GM18517 (cell line): ENCODE results near the gene NCOA7.
"Not testable (repeated sequence)": the region's sequence is repeated elsewhere in the genome, so short reads cannot be mapped to it uniquely, and the experiment has no call there.

Experiments
- ATAC-seq: cut with Tn5 transposase; IDR thresholded peaks from one replicate; pipeline ENCODE4 v1.9.1; 2021; ENCODE audit warnings: mild to moderate bottlenecking, moderate library complexity; ENCODE audit not compliant: unreplicated experiment

NCOA7 gene

GRCh38 chr6:125791820-125792165, 1.0 kb downstream of the NCOA7 start:
- no peak for ATAC-seq

- ATAC-seq: no peak
Measured at GRCh38 chr6:125792172-125792571, 1.4 kb downstream of the NCOA7 start.

- no peak for ATAC-seq
Measured at GRCh38 chr6:125792680-125793079, 1.9 kb downstream of the NCOA7 start.

GRCh38 chr6:125793280-125793679, 2.5 kb downstream of the NCOA7 start:
- no peak for ATAC-seq

GRCh38 chr6:125793863-125794262, 3.1 kb downstream of the NCOA7 start:
- peak; percentile 27 for ATAC-seq

GRCh38 chr6:125794342-125795137, 3.8 kb downstream of the NCOA7 start:
- ATAC-seq: no peak

- no peak for ATAC-seq
Measured at GRCh38 chr6:125795301-125795700, 4.5 kb downstream of the NCOA7 start.

GRCh38 chr6:125797120-125797885, 6.5 kb downstream of the NCOA7 start:
- ATAC-seq: no peak

GRCh38 chr6:125797886-125798444, 7.2 kb downstream of the NCOA7 start:
- ATAC-seq: no peak

- ATAC-seq: peak; percentile 93
Measured at GRCh38 chr6:125798734-125799508, 8.2 kb downstream of the NCOA7 start.

GRCh38 chr6:125802383-125802782, 11.6 kb downstream of the NCOA7 start:
- ATAC-seq: no peak

- ATAC-seq: no peak
Measured at GRCh38 chr6:125802943-125803377, 12.2 kb downstream of the NCOA7 start.

- peak; percentile 58 for ATAC-seq
Measured at GRCh38 chr6:125804264-125804663, 13.5 kb downstream of the NCOA7 start.

GRCh38 chr6:125804866-125805425, 14.2 kb downstream of the NCOA7 start:
- not testable (repeated sequence) for ATAC-seq

- no peak for ATAC-seq
Measured at GRCh38 chr6:125806813-125807212, 16.1 kb downstream of the NCOA7 start.

- peak; percentile 45 for ATAC-seq
Measured at GRCh38 chr6:125807293-125807692, 16.5 kb downstream of the NCOA7 start.

- ATAC-seq: no peak
Measured at GRCh38 chr6:125808060-125808459, 17.3 kb downstream of the NCOA7 start.

- no peak for ATAC-seq
Measured at GRCh38 chr6:125808591-125808990, 17.8 kb downstream of the NCOA7 start.

GRCh38 chr6:125809570-125810170, 18.9 kb downstream of the NCOA7 start:
- ATAC-seq: no peak

GRCh38 chr6:125810445-125810844, 19.7 kb downstream of the NCOA7 start:
- no peak for ATAC-seq
